AG10803 (cell line): ENCODE results near the gene GLIPR1.

Source experiments
- DNase-seq: peaks from one replicate; pipeline ENCODE4 v3.0.0; 2010; ENCODE audit warnings: low read depth
- H3K4me3 ChIP-seq: 2 replicates; pipeline ENCODE4 v1.5.1; 2011; ENCODE audit warnings: mild to moderate bottlenecking, low read length, control low read depth
- TF ChIP-seq, protein P1 (sequence below): conservative IDR thresholded peaks from 2 replicates; pipeline ENCODE4 v1.5.1; 2011; ENCODE audit warnings: mild to moderate bottlenecking, low read length, control low read depth, inconsistent platforms

The GLIPR1 gene

DNA sequence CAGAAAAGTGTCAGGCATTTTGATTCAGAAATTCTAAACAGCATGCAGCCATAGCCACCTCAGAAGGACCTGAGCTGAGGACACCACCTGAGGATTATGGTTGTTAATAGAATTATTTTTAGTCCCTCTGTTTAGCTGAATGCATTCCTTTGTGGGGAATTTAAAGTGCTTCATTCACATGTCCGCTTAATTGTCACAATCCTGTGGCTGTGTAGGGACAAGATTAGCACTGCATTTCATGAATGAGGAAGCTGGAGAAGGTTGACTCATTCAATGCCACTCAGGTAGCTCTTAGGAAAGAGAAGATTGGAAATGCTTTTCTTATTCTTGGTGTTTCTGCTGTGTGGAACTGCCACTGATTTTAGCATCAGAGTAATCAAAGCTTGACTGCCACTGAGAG is 72.8 kb downstream of the GLIPR1 start:
- peak; percentile 33 for DNase-seq
- TF ChIP-seq, protein P1, sequence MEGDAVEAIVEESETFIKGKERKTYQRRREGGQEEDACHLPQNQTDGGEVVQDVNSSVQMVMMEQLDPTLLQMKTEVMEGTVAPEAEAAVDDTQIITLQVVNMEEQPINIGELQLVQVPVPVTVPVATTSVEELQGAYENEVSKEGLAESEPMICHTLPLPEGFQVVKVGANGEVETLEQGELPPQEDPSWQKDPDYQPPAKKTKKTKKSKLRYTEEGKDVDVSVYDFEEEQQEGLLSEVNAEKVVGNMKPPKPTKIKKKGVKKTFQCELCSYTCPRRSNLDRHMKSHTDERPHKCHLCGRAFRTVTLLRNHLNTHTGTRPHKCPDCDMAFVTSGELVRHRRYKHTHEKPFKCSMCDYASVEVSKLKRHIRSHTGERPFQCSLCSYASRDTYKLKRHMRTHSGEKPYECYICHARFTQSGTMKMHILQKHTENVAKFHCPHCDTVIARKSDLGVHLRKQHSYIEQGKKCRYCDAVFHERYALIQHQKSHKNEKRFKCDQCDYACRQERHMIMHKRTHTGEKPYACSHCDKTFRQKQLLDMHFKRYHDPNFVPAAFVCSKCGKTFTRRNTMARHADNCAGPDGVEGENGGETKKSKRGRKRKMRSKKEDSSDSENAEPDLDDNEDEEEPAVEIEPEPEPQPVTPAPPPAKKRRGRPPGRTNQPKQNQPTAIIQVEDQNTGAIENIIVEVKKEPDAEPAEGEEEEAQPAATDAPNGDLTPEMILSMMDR, result no peak
- H3K4me3 ChIP-seq, result no peak overlapping the region
